ENCODE results near the gene PLIN5.
"Not testable (repeated sequence)": the region's sequence is repeated elsewhere in the genome, so short reads cannot be mapped to it uniquely, and the experiment has no call there.

PLIN5 gene

GRCh38 chr19:4543842-4544647 lies 9.0 kb upstream of the PLIN5 start:
- no peak for DNase-seq (ENCODE audit: extremely low read depth, low read depth)
- TF ChIP-seq CTCF (IDR thresholded peaks at IDR 0.05; ENCODE audit: low read depth, low read length) = no peak

GRCh38 chr19:4542896-4543841 lies 8.1 kb upstream of the PLIN5 start:
- TF ChIP-seq CTCF (IDR thresholded peaks at IDR 0.05; ENCODE audit: low read depth, low read length) = no peak
- DNase-seq (ENCODE audit: extremely low read depth, low read depth) = no peak

GRCh38 chr19:4541806-4542145 lies 6.8 kb upstream of the PLIN5 start:
- not testable (repeated sequence) for DNase-seq (ENCODE audit: extremely low read depth, low read depth)

- DNase-seq (ENCODE audit: extremely low read depth, low read depth) = no peak
- TF ChIP-seq CTCF (IDR thresholded peaks at IDR 0.05; ENCODE audit: low read depth, low read length) = no peak
Observed at GRCh38 chr19:4541114-4541805, 6.2 kb upstream of the PLIN5 start.

- TF ChIP-seq CTCF (IDR thresholded peaks at IDR 0.05; ENCODE audit: low read depth, low read length) = no peak
- no peak for DNase-seq (ENCODE audit: extremely low read depth, low read depth)
Observed at GRCh38 chr19:4539693-4540581, 4.9 kb upstream of the PLIN5 start, which contains the start of gene LRG1. LRG1 (minus strand) TSS chr19:4540036; CDS start chr19:4540013, 23 bp downstream.

GRCh38 chr19:4539169-4539692 lies 4.2 kb upstream of the PLIN5 start:
- DNase-seq (ENCODE audit: extremely low read depth, low read depth) = no peak
- TF ChIP-seq CTCF (IDR thresholded peaks at IDR 0.05; ENCODE audit: low read depth, low read length) = no peak

- DNase-seq (ENCODE audit: extremely low read depth, low read depth) = no peak
- TF ChIP-seq CTCF (IDR thresholded peaks at IDR 0.05; ENCODE audit: low read depth, low read length) = no peak
Observed at GRCh38 chr19:4538601-4538954, 3.6 kb upstream of the PLIN5 start.
